AG04450 (cell line): ENCODE data around the gene INTS3. TPM values are rescaled to one million over a fixed set of nuclear protein-coding genes. Genes with fewer than 3 reads are reported as not detected.
A peak's percentile ranks its signal among the peaks of the same experiment; 100 is the strongest.

ENCODE experiments used
- CTCF ChIA-PET: fragments of 300-600, 350-600 bp; formaldehyde crosslinking; extraction: SDS; loops from one replicate; lab custom pipeline; 2022; ENCODE audit warnings: antibody characterized with exemption, inconsistent platforms; lab: Charles Lee
- POLR2A ChIA-PET: fragments of 350-600 bp; formaldehyde crosslinking; extraction: SDS; loops from one replicate; lab custom pipeline; 2021; ENCODE audit warnings: antibody characterized with exemption, inconsistent platforms; lab: Yijun Ruan, JAX
- DNase-seq: peaks from one replicate; pipeline ENCODE4 v3.0.0-alpha.2; 2011; ENCODE audit warnings: low read depth, low spot score
- H3K27ac ChIP-seq: one replicate; pipeline ENCODE4 v1.5.1; 2012; ENCODE audit warnings: low read depth, low read length, control low read depth
- H3K27me3 ChIP-seq: one replicate; pipeline ENCODE4 v1.6.0; 2012; ENCODE audit warnings: low read length; ENCODE audit not compliant: control insufficient read depth, insufficient read depth
- H3K4me3 ChIP-seq: 2 replicates; pipeline ENCODE4 v1.5.1; 2011; ENCODE audit warnings: mild to moderate bottlenecking, low read depth, low read length, control low read depth
- H3K9me3 ChIP-seq: 2 replicates; pipeline ENCODE4 v1.5.1; 2012; ENCODE audit warnings: low read length; ENCODE audit not compliant: control insufficient read depth, insufficient read depth
- polyA minus RNA-seq: library from RNA; depleted of rRNA, polyadenylated mRNA; stranded (reverse); fragments of >200 nt; gene quantifications from 2 replicates; pipeline ENCODE4 v1.2.3, GENCODE V29; 2011; rRNA and poly(A)+ RNA removed
- polyA plus RNA-seq: library from polyadenylated mRNA; depleted of rRNA; stranded (reverse); fragments of >200 nt; gene quantifications from 2 replicates; pipeline ENCODE4 v1.2.3, GENCODE V29; 2011; rRNA removed
- TF ChIP-seq, protein P1 (sequence below): IDR thresholded peaks from 2 replicates; pipeline ENCODE4 v1.5.1; 2011; ENCODE audit warnings: low read depth, low read length, control low read depth, inconsistent platforms

Gene INTS3
- polyA plus RNA-seq, result 44.5 and 45.1 TPM in 2 replicates
- 42.7 and 45.2 TPM in 2 replicates for polyA minus RNA-seq

DNA sequence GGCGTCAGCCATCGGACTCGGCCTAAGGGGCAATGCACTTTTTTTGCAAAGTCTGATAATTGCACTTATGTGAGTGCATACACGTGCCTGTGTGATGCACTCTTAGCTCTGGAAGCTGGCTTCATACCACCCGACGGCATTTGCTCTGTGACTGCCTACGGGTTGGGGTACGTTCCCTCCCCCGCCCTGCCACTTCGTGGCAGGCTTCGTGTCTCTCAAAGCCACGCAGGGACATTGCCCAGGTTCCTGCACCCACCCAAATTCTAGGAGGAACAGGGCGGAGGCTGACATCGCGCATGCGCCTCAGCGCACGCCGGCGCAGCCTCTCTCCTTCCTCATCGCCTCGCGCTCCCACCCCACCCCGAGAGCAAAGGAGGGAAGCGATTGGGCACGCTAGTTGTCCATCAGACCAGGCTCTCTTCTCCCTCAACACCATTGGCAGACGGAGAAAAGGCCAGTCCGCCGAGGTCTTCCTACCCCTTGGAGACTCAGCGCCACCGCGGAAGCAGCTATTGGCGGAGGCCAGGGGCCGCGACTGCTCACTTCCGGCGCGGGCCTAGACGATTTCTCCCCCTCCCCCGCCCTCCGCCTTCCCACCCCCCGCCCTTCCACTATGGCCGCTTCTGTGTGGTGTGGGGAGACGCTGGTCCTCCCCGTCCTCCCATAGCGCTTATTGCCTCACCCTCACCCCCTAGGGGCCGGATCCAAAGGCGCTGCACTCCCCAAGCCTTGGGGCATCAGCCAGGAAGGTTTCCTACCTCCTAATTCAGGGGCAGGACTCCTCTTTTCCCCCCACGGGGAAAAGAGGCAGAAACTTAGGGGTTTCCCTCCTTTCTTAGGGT, at the start of gene INTS3:
Gene INTS3, plus strand, starts transcription at position 588 of the 842 bp plus-strand sequence. CDS start 585 bp downstream, outside the sequence.
- POLR2A ChIA-PET, result interaction anchor here (0.5 to 2.0 kb wide), 8 partner anchors 10 to 295 kb away, joined by 3 to 14 read pairs (median 4); partner anchors contain the start of genes CHTOP and RPS27
- H3K4me3 ChIP-seq, result peak within 1 kb of the TSS; percentile 93
- TF ChIP-seq, protein P1, sequence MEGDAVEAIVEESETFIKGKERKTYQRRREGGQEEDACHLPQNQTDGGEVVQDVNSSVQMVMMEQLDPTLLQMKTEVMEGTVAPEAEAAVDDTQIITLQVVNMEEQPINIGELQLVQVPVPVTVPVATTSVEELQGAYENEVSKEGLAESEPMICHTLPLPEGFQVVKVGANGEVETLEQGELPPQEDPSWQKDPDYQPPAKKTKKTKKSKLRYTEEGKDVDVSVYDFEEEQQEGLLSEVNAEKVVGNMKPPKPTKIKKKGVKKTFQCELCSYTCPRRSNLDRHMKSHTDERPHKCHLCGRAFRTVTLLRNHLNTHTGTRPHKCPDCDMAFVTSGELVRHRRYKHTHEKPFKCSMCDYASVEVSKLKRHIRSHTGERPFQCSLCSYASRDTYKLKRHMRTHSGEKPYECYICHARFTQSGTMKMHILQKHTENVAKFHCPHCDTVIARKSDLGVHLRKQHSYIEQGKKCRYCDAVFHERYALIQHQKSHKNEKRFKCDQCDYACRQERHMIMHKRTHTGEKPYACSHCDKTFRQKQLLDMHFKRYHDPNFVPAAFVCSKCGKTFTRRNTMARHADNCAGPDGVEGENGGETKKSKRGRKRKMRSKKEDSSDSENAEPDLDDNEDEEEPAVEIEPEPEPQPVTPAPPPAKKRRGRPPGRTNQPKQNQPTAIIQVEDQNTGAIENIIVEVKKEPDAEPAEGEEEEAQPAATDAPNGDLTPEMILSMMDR, result no peak; the same call in 1 of the 2 replicates
- peaks cover 5% of the 10 kb centered on the region; the same call in 1 of the 2 replicates for H3K9me3 ChIP-seq
- peak within 1 kb of the TSS; percentile 94 for H3K27ac ChIP-seq
- H3K27me3 ChIP-seq, result no peaks in the 10 kb centered on the region
- peak; percentile 100 for DNase-seq
- CTCF ChIA-PET, result interaction anchor here (0.6 to 2.2 kb wide), 7 partner anchors 14 to 234 kb away, joined by 3 to 7 read pairs (median 4); no protein-coding TSS in a partner anchor

DNA sequence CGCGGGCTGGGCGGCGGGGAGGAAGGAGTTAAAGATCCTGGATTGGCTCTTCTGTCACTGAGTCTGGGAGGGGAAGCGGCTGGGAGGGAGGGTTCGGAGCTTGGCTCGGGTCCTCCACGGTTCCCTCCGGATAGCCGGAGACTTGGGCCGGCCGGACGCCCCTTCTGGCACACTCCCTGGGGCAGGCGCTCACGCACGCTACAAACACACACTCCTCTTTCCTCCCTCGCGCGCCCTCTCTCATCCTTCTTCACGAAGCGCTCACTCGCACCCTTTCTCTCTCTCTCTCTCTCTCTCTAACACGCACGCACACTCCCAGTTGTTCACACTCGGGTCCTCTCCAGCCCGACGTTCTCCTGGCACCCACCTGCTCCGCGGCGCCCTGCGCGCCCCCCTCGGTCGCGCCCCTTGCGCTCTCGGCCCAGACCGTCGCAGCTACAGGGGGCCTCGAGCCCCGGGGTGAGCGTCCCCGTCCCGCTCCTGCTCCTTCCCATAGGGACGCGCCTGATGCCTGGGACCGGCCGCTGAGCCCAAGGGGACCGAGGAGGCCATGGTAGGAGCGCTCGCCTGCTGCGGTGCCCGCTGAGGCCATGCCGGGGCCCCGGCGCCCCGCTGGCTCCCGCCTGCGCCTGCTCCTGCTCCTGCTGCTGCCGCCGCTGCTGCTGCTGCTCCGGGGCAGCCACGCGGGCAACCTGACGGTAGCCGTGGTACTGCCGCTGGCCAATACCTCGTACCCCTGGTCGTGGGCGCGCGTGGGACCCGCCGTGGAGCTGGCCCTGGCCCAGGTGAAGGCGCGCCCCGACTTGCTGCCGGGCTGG, 49.1 kb upstream of the INTS3 start, which contains the start of gene NPR1:
Gene NPR1, plus strand, starts transcription at position 170 of the 818 bp plus-strand sequence. Its CDS starts 421 bp downstream, at position 591.
- no peak for DNase-seq
- ChIA-PET POLR2A (no interaction called here), CTCF (interaction anchor here (0.6 to 2.5 kb wide), 7 partner anchors 8 to 128 kb away, joined by 4 to 50 read pairs (median 6); partner anchors contain the start of gene CHTOP)

DNA sequence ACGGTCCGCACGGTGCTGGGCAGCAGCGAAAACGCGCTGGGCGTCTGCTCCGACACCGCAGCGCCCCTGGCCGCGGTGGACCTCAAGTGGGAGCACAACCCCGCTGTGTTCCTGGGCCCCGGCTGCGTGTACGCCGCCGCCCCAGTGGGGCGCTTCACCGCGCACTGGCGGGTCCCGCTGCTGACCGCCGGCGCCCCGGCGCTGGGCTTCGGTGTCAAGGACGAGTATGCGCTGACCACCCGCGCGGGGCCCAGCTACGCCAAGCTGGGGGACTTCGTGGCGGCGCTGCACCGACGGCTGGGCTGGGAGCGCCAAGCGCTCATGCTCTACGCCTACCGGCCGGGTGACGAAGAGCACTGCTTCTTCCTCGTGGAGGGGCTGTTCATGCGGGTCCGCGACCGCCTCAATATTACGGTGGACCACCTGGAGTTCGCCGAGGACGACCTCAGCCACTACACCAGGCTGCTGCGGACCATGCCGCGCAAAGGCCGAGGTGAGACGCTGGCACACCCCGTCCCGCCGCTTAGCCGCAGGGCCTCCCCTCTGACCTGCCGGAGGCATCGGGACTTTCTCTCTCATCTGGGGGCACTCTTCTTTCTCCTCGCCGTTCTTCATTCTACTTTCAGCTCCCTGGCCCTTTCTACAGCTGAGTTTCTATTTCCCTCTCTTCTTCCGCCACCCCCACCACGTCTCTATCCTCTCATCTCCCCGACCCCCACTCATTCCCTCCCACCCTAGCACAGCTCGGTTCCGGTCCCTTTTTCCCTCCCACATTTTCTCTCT, 48.3 kb upstream of the INTS3 start:
- ChIA-PET POLR2A (interaction anchor here (0.6 kb wide), 1 partner anchor 106 kb away, joined by 3 read pairs; no protein-coding TSS in a partner anchor), CTCF (interaction anchor here (0.7 to 1.0 kb wide), 4 partner anchors 71 to 184 kb away, joined by 3 read pairs; no protein-coding TSS in a partner anchor)
- peak overlapping the region; percentile 45 for H3K4me3 ChIP-seq
- TF ChIP-seq, protein P1, result 0 out of 2 replicates have a peak, but pooled peaks have one; percentile 5
- DNase-seq, result no peak
- H3K27ac ChIP-seq, result no peak overlapping the region
- peaks cover 57% of the 10 kb centered on the region for H3K27me3 ChIP-seq
- H3K9me3 ChIP-seq, result no peaks in the 10 kb centered on the region; the same call in 1 of the 2 replicates

More for the DNA sequence above, 49.1 kb upstream of the INTS3 start, which contains the start of gene NPR1:
- H3K27ac ChIP-seq, result no peak within 1 kb of the TSS
- no peaks in the 10 kb centered on the region; the same call in 1 of the 2 replicates for H3K9me3 ChIP-seq
- TF ChIP-seq, protein P1, result no peak
- peaks cover 56% of the 10 kb centered on the region for H3K27me3 ChIP-seq
- H3K4me3 ChIP-seq, result peak within 1 kb of the TSS; percentile 45

- DNase-seq, result no peak
- Histone ChIP-seq H3K4me3 (no peak overlapping the region), H3K27me3 (peaks cover 63% of the 10 kb centered on the region), H3K27ac (no peak overlapping the region), H3K9me3 (no peaks in the 10 kb centered on the region; the same call in 1 of the 2 replicates)
- POLR2A ChIA-PET, result interaction anchor here (0.6 kb wide), 1 partner anchor 105 kb away, joined by 3 read pairs; no protein-coding TSS in a partner anchor
- CTCF ChIA-PET, result interaction anchor here (0.7 to 1.0 kb wide), 4 partner anchors 71 to 184 kb away, joined by 3 read pairs; no protein-coding TSS in a partner anchor
- TF ChIP-seq, protein P1, result no peak
Observed at GRCh38 chr1:153680120-153680403, 47.8 kb upstream of the INTS3 start.
